Retina (tissue), 1 donor: ENCODE measurements around the gene LILRA5.
A peak's percentile ranks its signal among the peaks of the same experiment; 100 is the strongest.
"Not testable (repeated sequence)": the region's sequence is repeated elsewhere in the genome, so short reads cannot be mapped to it uniquely, and the experiment has no call there.

Experiments
- DNase-seq: peaks from one replicate; pipeline ENCODE4 v3.0.0-alpha.2; 2016

The LILRA5 gene

GRCh38 chr19:54333586-54334298 is 20.8 kb upstream of the LILRA5 start:
- DNase-seq = no peak

GRCh38 chr19:54332149-54332548 is 19.2 kb upstream of the LILRA5 start:
- DNase-seq = no peak

GRCh38 chr19:54331626-54332025 is 18.7 kb upstream of the LILRA5 start:
- DNase-seq = no peak

GRCh38 chr19:54329476-54330165 is 16.7 kb upstream of the LILRA5 start:
- no peak for DNase-seq

- DNase-seq = not testable (repeated sequence)
Observed at GRCh38 chr19:54328781-54329180, 15.8 kb upstream of the LILRA5 start.

- no peak for DNase-seq
Observed at GRCh38 chr19:54325631-54326030, 12.7 kb upstream of the LILRA5 start.

GRCh38 chr19:54325194-54325621 is 12.2 kb upstream of the LILRA5 start:
- peak; percentile 69 for DNase-seq

GRCh38 chr19:54324071-54324470 is 11.1 kb upstream of the LILRA5 start:
- DNase-seq = no peak

GRCh38 chr19:54322934-54323333 is 10.0 kb upstream of the LILRA5 start:
- DNase-seq = not testable (repeated sequence)

GRCh38 chr19:54322295-54322694 is 9.3 kb upstream of the LILRA5 start:
- DNase-seq = not testable (repeated sequence)

- DNase-seq = no peak
Observed at GRCh38 chr19:54319892-54320670, 7.1 kb upstream of the LILRA5 start.

GRCh38 chr19:54319049-54319448 is 6.1 kb upstream of the LILRA5 start:
- no peak for DNase-seq

GRCh38 chr19:54317965-54318240 is 4.9 kb upstream of the LILRA5 start:
- DNase-seq = no peak

GRCh38 chr19:54317108-54317964 is 4.4 kb upstream of the LILRA5 start:
- no peak for DNase-seq

- DNase-seq = no peak
Observed at GRCh38 chr19:54316746-54317107, 3.8 kb upstream of the LILRA5 start.

- DNase-seq = no peak
Observed at GRCh38 chr19:54315956-54316355, 3.0 kb upstream of the LILRA5 start.

GRCh38 chr19:54312011-54312410 is 955 bp downstream of the LILRA5 start:
- DNase-seq = no peak

- no peak for DNase-seq
Observed at GRCh38 chr19:54311486-54311885, 1.5 kb downstream of the LILRA5 start.

GRCh38 chr19:54310543-54310942 is 2.4 kb downstream of the LILRA5 start:
- no peak for DNase-seq

- no peak for DNase-seq
Observed at GRCh38 chr19:54309811-54310210, 3.2 kb downstream of the LILRA5 start.

- DNase-seq = no peak
Observed at GRCh38 chr19:54307389-54308020, 5.5 kb downstream of the LILRA5 start.

- DNase-seq = no peak
Observed at GRCh38 chr19:54305141-54305540, 7.8 kb downstream of the LILRA5 start.

GRCh38 chr19:54302257-54302656 is 10.7 kb downstream of the LILRA5 start:
- no peak for DNase-seq
